CD4-positive, alpha-beta T cell (primary cell): ENCODE results near the gene MEF2B. TPM values are rescaled to one million over a fixed set of nuclear protein-coding genes. Genes with fewer than 3 reads are reported as not detected.
A peak's percentile ranks its signal among the peaks of the same experiment; 100 is the strongest.

Experiments
- ATAC-seq: fragments of 200-7000 bp; cut with Tn5 transposase; one replicate; pipeline ENCODE4 v1.10.0; 2022; ENCODE audit warnings: mild to moderate bottlenecking; ENCODE audit not compliant: poor library complexity
- CTCF ChIA-PET: fragments of 350-600 bp; sonication (Branson Sonifier 250); formaldehyde crosslinking; loops from one replicate; lab custom pipeline; 2021; ENCODE audit warnings: antibody characterized with exemption, inconsistent platforms; lab: Charles Lee
- POLR2A ChIA-PET: fragments of 350-600 bp; sonication (Branson Sonifier 250); formaldehyde crosslinking; loops from one replicate; lab custom pipeline; 2021; ENCODE audit warnings: antibody characterized with exemption, inconsistent platforms; lab: Charles Lee
- DNase-seq, 14 experiments: peaks; one replicate each; pipeline ENCODE4 v3.0.0-alpha.2; 2013 to 2020; ENCODE audit warnings: mixed read lengths in 2 of 14
- H3K27ac ChIP-seq, 2 donors: one replicate each; pipeline versions ENCODE4 v1.5.1 to v1.7.0; 2013; ENCODE audit warnings: low read length in 2 of 2, low read depth in 1 of 2, mild to moderate bottlenecking in 1 of 2
- H3K27me3 ChIP-seq, 2 experiments: 1 replicate in 1 of 2; 2 replicates in 1 of 2; pipeline versions ENCODE4 v1.6.1 to v1.7.0; 2013; ENCODE audit warnings: low read length in 2 of 2, control low read depth in 1 of 2, mild to moderate bottlenecking in 1 of 2, moderate library complexity in 1 of 2; ENCODE audit not compliant: insufficient read depth in 2 of 2, control insufficient read depth in 1 of 2
- H3K36me3 ChIP-seq: one replicate; pipeline ENCODE4 v1.6.1; 2013; ENCODE audit warnings: low read length, control low read depth; ENCODE audit not compliant: insufficient read depth
- H3K4me1 ChIP-seq: one replicate; pipeline ENCODE4 v1.6.1; 2013; ENCODE audit warnings: low read length, control low read depth; ENCODE audit not compliant: insufficient read depth
- H3K4me3 ChIP-seq: one replicate; pipeline ENCODE4 v1.5.1; 2013; ENCODE audit warnings: mild to moderate bottlenecking, low read length, moderate library complexity
- H3K9me3 ChIP-seq, 2 experiments: 1 replicate in 1 of 2; 2 replicates in 1 of 2; pipeline versions ENCODE4 v1.6.1 to v1.7.0; 2013; ENCODE audit warnings: low read length in 2 of 2, mild to moderate bottlenecking in 2 of 2, control low read depth in 1 of 2, moderate library complexity in 1 of 2; ENCODE audit not compliant: control insufficient read depth in 1 of 2, insufficient read depth in 1 of 2
- H3K27ac Mint-ChIP-seq: one replicate; pipeline ENCODE4 v1.8.0; 2020; ENCODE audit warnings: mixed read lengths
- H3K27me3 Mint-ChIP-seq: one replicate; pipeline ENCODE4 v1.8.0; 2021; ENCODE audit warnings: mixed read lengths
- H3K36me3 Mint-ChIP-seq: one replicate; pipeline ENCODE4 v1.8.0; 2021; ENCODE audit warnings: low read depth, mixed read lengths
- H3K4me1 Mint-ChIP-seq: one replicate; pipeline ENCODE4 v1.8.0; 2021; ENCODE audit warnings: low read depth, mixed read lengths
- H3K4me3 Mint-ChIP-seq: one replicate; pipeline ENCODE4 v1.8.0; 2020; ENCODE audit warnings: mild to moderate bottlenecking, mixed read lengths
- H3K9me3 Mint-ChIP-seq: one replicate; pipeline ENCODE4 v1.8.0; 2020; ENCODE audit warnings: mixed read lengths
- intact Hi-C, 2 experiments: fragments of 100-400 bp; cut with DNase I in 1 of 2; cut with micrococcal nuclease in 1 of 2; formaldehyde crosslinking; loops; one replicate each; pipeline versions ENCODE4 v1.15.1 to v1.9.0; 2023 to 2025; cut with DNase I, micrococcal nuclease
- total RNA-seq, 174 experiments: library from RNA in 2 of 174; stranded (reverse) in 2 of 174; gene quantifications; one replicate each; pipeline ENCODE4 v1.2.3 and lab custom pipeline; 2021 to 2026
- TF ChIP-seq, protein P1 (sequence below): fragments of 200-600 bp; IDR thresholded peaks from one replicate; pipeline ENCODE4 v1.8.0; 2022; ENCODE audit warnings: antibody characterized with exemption, mild to moderate bottlenecking

Gene MEF2B
- total RNA-seq, 2 experiments from 2014 or later, result 1.9 to 3.0 TPM

DNA sequence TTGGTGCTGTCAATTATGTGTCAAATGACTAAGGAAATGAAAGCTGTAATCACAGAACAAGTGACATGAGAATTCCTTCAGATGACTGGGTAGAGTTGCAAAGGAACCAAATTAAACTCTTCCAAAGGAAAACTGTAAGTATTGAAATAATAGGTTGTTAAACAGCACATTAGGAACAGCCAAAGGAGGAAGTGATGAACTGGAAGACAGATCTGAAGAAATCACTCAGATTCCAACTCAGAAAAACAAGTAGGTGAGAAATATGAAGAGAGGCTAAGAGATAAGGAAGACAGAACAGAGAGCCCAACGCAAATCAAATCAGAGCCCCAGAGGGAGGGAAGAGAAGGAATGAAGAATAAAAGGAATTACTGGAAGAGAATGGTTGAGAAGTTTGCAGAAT lies 47.2 kb downstream of the MEF2B start:
- intact Hi-C loops, result no loop called here
- no peak overlapping the region for H3K27ac Mint-ChIP-seq

DNA sequence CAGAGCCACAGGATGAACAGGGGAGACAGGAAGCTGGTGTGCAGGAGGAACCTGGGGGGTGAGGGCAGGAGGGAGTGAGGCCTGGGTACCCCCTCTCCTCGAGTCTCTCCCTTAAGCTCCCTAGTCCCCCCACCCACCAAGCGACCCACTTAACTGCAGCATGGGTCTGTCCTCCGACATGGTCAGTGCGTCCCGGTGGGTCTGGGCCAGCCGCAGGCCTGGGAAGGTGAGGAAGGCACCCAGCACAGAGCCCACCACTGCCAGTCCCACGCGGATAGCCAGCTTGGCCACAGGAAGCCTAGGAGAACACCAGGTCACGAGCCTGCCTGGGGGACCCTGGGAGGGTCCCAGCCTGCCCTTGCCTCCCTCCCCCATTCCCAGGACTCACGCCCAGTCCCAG lies 48.7 kb downstream of the MEF2B start:
- CTCF ChIA-PET, result no interaction called here
- Histone ChIP-seq H3K9me3 (peaks cover 0 to 5% of the 10 kb centered on the region in 2 experiments), H3K27me3 (no peaks in the 10 kb centered on the region), H3K27ac (no peak overlapping the region), H3K4me1 (no peaks in the 10 kb centered on the region), H3K4me3 (no peak overlapping the region), H3K36me3 (peaks cover 20% of the 10 kb centered on the region)
- TF ChIP-seq, protein P1, sequence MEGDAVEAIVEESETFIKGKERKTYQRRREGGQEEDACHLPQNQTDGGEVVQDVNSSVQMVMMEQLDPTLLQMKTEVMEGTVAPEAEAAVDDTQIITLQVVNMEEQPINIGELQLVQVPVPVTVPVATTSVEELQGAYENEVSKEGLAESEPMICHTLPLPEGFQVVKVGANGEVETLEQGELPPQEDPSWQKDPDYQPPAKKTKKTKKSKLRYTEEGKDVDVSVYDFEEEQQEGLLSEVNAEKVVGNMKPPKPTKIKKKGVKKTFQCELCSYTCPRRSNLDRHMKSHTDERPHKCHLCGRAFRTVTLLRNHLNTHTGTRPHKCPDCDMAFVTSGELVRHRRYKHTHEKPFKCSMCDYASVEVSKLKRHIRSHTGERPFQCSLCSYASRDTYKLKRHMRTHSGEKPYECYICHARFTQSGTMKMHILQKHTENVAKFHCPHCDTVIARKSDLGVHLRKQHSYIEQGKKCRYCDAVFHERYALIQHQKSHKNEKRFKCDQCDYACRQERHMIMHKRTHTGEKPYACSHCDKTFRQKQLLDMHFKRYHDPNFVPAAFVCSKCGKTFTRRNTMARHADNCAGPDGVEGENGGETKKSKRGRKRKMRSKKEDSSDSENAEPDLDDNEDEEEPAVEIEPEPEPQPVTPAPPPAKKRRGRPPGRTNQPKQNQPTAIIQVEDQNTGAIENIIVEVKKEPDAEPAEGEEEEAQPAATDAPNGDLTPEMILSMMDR, result no peak
- Mint-ChIP-seq H3K9me3 (peaks cover 2% of the 10 kb centered on the region), H3K27ac (no peak overlapping the region), H3K4me1 (no peaks in the 10 kb centered on the region), H3K36me3 (peaks cover 38% of the 10 kb centered on the region), H3K27me3 (no peaks in the 10 kb centered on the region), H3K4me3 (no peak overlapping the region)
- DNase-seq (no peak), ATAC-seq (no peak)
- POLR2A ChIA-PET, result no interaction called here
- intact Hi-C loops, result no loop called here

More for the DNA sequence above, 47.2 kb downstream of the MEF2B start:
- H3K36me3 ChIP-seq, result peaks cover 20% of the 10 kb centered on the region
- no peak overlapping the region for H3K4me3 ChIP-seq
- H3K4me3 Mint-ChIP-seq, result no peak overlapping the region
- POLR2A ChIA-PET, result no interaction called here
- H3K9me3 ChIP-seq, result peaks cover 0 to 5% of the 10 kb centered on the region in 2 experiments
- ATAC-seq (no peak), DNase-seq (no peak)
- H3K27me3 Mint-ChIP-seq, result no peaks in the 10 kb centered on the region
- H3K4me1 ChIP-seq, result no peaks in the 10 kb centered on the region
- H3K36me3 Mint-ChIP-seq, result peaks cover 40% of the 10 kb centered on the region
- TF ChIP-seq, protein P1, result no peak
- no peak overlapping the region for H3K27ac ChIP-seq
- no peaks in the 10 kb centered on the region for H3K4me1 Mint-ChIP-seq
- no peaks in the 10 kb centered on the region for H3K27me3 ChIP-seq
- H3K9me3 Mint-ChIP-seq, result peaks cover 2% of the 10 kb centered on the region
- CTCF ChIA-PET, result no interaction called here

- ATAC-seq, result peak; percentile 11
Observed at GRCh38 chr19:19120308-19121231, 49.5 kb downstream of the MEF2B start.

More at GRCh38 chr19:19120308-19121231, 49.5 kb downstream of the MEF2B start:
- Histone ChIP-seq H3K27ac (no peak overlapping the region), H3K4me1 (no peaks in the 10 kb centered on the region), H3K27me3 (no peaks in the 10 kb centered on the region), H3K4me3 (no peak overlapping the region), H3K36me3 (peaks cover 20% of the 10 kb centered on the region), H3K9me3 (peaks cover 0 to 5% of the 10 kb centered on the region in 2 experiments)
- no peak overlapping the region for H3K4me3 Mint-ChIP-seq
- H3K9me3 Mint-ChIP-seq, result peaks cover 2% of the 10 kb centered on the region
- ChIA-PET CTCF (no interaction called here), POLR2A (no interaction called here)
- H3K27ac Mint-ChIP-seq, result no peak overlapping the region
- intact Hi-C loops, result no loop called here
- TF ChIP-seq, protein P1, result no peak
- peak in 2 of 14 experiments; percentile 18 to 40 for DNase-seq
- no peaks in the 10 kb centered on the region for H3K27me3 Mint-ChIP-seq
- no peaks in the 10 kb centered on the region for H3K4me1 Mint-ChIP-seq
- peaks cover 38% of the 10 kb centered on the region for H3K36me3 Mint-ChIP-seq
